ENCODE results near the gene JAG2. TPM values are rescaled to one million over a fixed set of nuclear protein-coding genes. Genes with fewer than 3 reads are reported as not detected.

Gene JAG2
- total RNA-seq, 1 donor from 2014 or later, result 0.44 TPM

GRCh38 chr14:105200074-105200473 lies 31.5 kb upstream of the JAG2 start:
- intact Hi-C loops (cut with micrococcal nuclease), result loop anchor here (1.0 to 5.0 kb wide), 2 partner anchors 46 to 82 kb away; no protein-coding TSS in a partner anchor
- ChIA-PET POLR2A (no interaction called here), CTCF (interaction anchor here (0.9 kb wide), 1 partner anchor 328 kb away, joined by 3 read pairs; no protein-coding TSS in a partner anchor)
- H3K4me3 Mint-ChIP-seq, result no peak overlapping the region
- TF ChIP-seq CTCF (IDR thresholded peaks at IDR 0.05), result no peak
- no peak overlapping the region for H3K27ac Mint-ChIP-seq
- peaks cover 27% of the 10 kb centered on the region for H3K27me3 Mint-ChIP-seq
- H3K36me3 Mint-ChIP-seq (ENCODE audit: low read depth), result no peaks in the 10 kb centered on the region
- no peaks in the 10 kb centered on the region for H3K9me3 Mint-ChIP-seq
- H3K4me1 Mint-ChIP-seq, result peaks cover 27% of the 10 kb centered on the region
- no peak for DNase-seq
- no peak for ATAC-seq (ENCODE audit: low read depth)

GRCh38 chr14:105199093-105199492 lies 30.5 kb upstream of the JAG2 start:
- no peak overlapping the region for H3K4me3 Mint-ChIP-seq
- DNase-seq (no peak), ATAC-seq (ENCODE audit: low read depth) (no peak)
- H3K36me3 Mint-ChIP-seq (ENCODE audit: low read depth), result no peaks in the 10 kb centered on the region
- intact Hi-C loops (cut with micrococcal nuclease), result no loop called here
- no peak for TF ChIP-seq CTCF (IDR thresholded peaks at IDR 0.05)
- no peaks in the 10 kb centered on the region for H3K9me3 Mint-ChIP-seq
- H3K4me1 Mint-ChIP-seq, result peaks cover 29% of the 10 kb centered on the region
- peaks cover 33% of the 10 kb centered on the region for H3K27me3 Mint-ChIP-seq
- no peak overlapping the region for H3K27ac Mint-ChIP-seq
- ChIA-PET CTCF (no interaction called here), POLR2A (no interaction called here)

- DNase-seq, result no peak
- H3K27ac Mint-ChIP-seq, result no peak overlapping the region
- peaks cover 34% of the 10 kb centered on the region for H3K4me1 Mint-ChIP-seq
- intact Hi-C loops (cut with micrococcal nuclease), result no loop called here
- ChIA-PET POLR2A (no interaction called here), CTCF (no interaction called here)
- peaks cover 38% of the 10 kb centered on the region for H3K27me3 Mint-ChIP-seq
- no peak for ATAC-seq (ENCODE audit: low read depth)
- no peak for TF ChIP-seq CTCF (IDR thresholded peaks at IDR 0.05)
- H3K9me3 Mint-ChIP-seq, result no peaks in the 10 kb centered on the region
- no peaks in the 10 kb centered on the region for H3K36me3 Mint-ChIP-seq (ENCODE audit: low read depth)
- H3K4me3 Mint-ChIP-seq, result no peak overlapping the region
Observed at GRCh38 chr14:105198588-105198987, 30.0 kb upstream of the JAG2 start.

GRCh38 chr14:105197211-105197641 lies 28.6 kb upstream of the JAG2 start:
- Mint-ChIP-seq H3K9me3 (no peaks in the 10 kb centered on the region), H3K4me3 (no peak overlapping the region), H3K27me3 (peaks cover 38% of the 10 kb centered on the region), H3K4me1 (peaks cover 41% of the 10 kb centered on the region), H3K27ac (no peak overlapping the region), H3K36me3 (ENCODE audit: low read depth) (no peaks in the 10 kb centered on the region)
- CTCF ChIA-PET, result no interaction called here
- ATAC-seq (ENCODE audit: low read depth) (peak; percentile 41), DNase-seq (no peak)
- no peak for TF ChIP-seq CTCF (IDR thresholded peaks at IDR 0.05)
- intact Hi-C loops (cut with micrococcal nuclease), result no loop called here
- POLR2A ChIA-PET, result no interaction called here

GRCh38 chr14:105196265-105196960 lies 27.8 kb upstream of the JAG2 start:
- DNase-seq (no peak), ATAC-seq (ENCODE audit: low read depth) (no peak)
- peaks cover 36% of the 10 kb centered on the region for H3K27me3 Mint-ChIP-seq
- H3K36me3 Mint-ChIP-seq (ENCODE audit: low read depth), result no peaks in the 10 kb centered on the region
- H3K27ac Mint-ChIP-seq, result no peak overlapping the region
- CTCF ChIA-PET, result no interaction called here
- POLR2A ChIA-PET, result interaction anchor here (0.8 to 1.1 kb wide), 2 partner anchors 8 to 104 kb away, joined by 3 read pairs; partner anchors contain the start of gene BRF1
- no peak overlapping the region for H3K4me3 Mint-ChIP-seq
- H3K9me3 Mint-ChIP-seq, result no peaks in the 10 kb centered on the region
- intact Hi-C loops (cut with micrococcal nuclease), result no loop called here
- peaks cover 33% of the 10 kb centered on the region for H3K4me1 Mint-ChIP-seq
- TF ChIP-seq CTCF (IDR thresholded peaks at IDR 0.05), result no peak

Data from activated B cell treated with CpG ODN at 0.5 μM for 24 hours (primary cell).